ENCODE data around the gene FOXL3. TPM values are rescaled to one million over a fixed set of nuclear protein-coding genes. Genes with fewer than 3 reads are reported as not detected.

The FOXL3 gene
- total RNA-seq, 1 experiment from 2014 or later, result not detected

DNA sequence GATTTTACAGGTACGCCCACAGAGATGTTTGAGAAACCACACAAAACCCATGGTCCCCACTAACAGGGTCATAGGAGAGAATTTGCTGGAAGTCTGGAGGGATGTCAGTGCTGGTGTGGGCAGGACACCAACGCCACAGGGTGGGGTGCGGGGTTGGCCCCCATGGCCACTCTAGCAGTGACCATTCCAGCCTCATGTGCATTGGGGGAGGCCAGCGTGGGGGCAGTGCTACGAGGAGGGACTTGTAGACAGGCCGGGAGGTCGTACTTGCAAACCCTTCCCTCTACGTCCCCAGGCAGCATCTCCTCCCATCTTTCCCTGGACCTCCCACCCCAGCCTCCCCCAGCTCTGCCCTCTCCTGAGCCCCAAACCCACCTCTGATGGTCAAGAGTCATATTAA lies 34.0 kb downstream of the FOXL3 start:
- intact Hi-C loops (cut with micrococcal nuclease; ENCODE audit: unreplicated experiment), result loop anchor here (10.0 kb wide), 1 partner anchor 861 kb away; no protein-coding TSS in a partner anchor

DNA sequence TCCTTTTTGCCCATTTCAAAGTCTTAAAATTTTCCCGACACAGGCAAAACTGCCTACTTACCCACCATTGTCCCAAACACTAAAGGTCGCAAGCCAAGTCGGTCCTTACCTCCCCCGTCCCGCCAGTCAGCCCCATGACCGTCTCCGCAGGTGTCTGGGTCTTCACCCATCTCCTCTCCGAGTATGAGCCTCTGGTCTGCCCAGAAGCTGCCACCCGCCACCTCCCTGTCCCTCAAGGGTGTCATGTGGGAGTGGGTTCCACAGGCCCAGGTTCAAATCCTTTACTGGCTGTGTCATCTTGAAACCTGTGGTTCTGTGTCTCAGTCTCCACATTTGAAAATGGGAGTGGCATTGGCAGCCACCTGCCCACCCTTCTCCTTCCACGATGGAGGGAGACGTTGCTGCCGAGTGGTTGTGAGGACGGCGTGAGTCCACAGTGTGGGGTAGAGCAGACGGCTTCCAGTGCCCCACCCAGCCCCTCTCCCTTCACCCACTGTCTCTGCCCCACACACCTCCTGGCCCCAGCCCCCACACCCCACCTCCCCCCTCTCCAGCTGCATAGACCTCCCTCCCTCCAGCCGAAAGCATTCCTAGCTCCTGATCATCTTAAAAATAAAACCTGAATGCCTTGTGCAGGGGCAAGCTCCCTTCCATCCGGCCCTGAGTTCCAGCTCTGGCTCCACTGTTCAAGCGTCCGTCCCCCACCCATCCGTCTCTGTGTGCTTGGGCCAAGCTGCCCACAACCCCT lies 35.3 kb downstream of the FOXL3 start:
- H3K36me3 ChIP-seq (ENCODE audit: insufficient read depth, low read length, poor library complexity, severe bottlenecking), result no peaks in the 10 kb centered on the region
- TF ChIP-seq, protein P1, sequence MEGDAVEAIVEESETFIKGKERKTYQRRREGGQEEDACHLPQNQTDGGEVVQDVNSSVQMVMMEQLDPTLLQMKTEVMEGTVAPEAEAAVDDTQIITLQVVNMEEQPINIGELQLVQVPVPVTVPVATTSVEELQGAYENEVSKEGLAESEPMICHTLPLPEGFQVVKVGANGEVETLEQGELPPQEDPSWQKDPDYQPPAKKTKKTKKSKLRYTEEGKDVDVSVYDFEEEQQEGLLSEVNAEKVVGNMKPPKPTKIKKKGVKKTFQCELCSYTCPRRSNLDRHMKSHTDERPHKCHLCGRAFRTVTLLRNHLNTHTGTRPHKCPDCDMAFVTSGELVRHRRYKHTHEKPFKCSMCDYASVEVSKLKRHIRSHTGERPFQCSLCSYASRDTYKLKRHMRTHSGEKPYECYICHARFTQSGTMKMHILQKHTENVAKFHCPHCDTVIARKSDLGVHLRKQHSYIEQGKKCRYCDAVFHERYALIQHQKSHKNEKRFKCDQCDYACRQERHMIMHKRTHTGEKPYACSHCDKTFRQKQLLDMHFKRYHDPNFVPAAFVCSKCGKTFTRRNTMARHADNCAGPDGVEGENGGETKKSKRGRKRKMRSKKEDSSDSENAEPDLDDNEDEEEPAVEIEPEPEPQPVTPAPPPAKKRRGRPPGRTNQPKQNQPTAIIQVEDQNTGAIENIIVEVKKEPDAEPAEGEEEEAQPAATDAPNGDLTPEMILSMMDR (conservative IDR thresholded peaks at IDR 0.05; ENCODE audit: low read depth, low read length), result no peak
- no peak for TF ChIP-seq EZH2 (IDR thresholded peaks at IDR 0.05; ENCODE audit: borderline replicate concordance, low read depth, low read length, poor library complexity, severe bottlenecking)
- intact Hi-C loops (cut with micrococcal nuclease; ENCODE audit: unreplicated experiment), result loop anchor here (10.0 kb wide), 1 partner anchor 860 kb away; no protein-coding TSS in a partner anchor
- H3K27me3 ChIP-seq (replicated peaks; ENCODE audit: insufficient read depth, low read depth, low read length, poor library complexity), result no peaks in the 10 kb centered on the region
- H3K27ac ChIP-seq (ENCODE audit: low read depth, low read length, poor library complexity, severe bottlenecking), result no peak overlapping the region
- H3K9me3 ChIP-seq (ENCODE audit: low read depth, low read length, poor library complexity, severe bottlenecking), result no peaks in the 10 kb centered on the region
- BruUV-seq (replicated peaks), result no TSS peak
- DNase-seq (ENCODE audit: low spot score), result no peak
- H3K4me3 ChIP-seq (ENCODE audit: low read depth, low read length, poor library complexity, severe bottlenecking), result no peak overlapping the region
- CTCF ChIA-PET, result no interaction called here
- H3K4me1 ChIP-seq (ENCODE audit: insufficient read depth, low read length, poor library complexity, severe bottlenecking), result peaks cover 7% of the 10 kb centered on the region
- POLR2A ChIA-PET (ENCODE audit: low non-redundant PET), result no interaction called here

More for the DNA sequence above, 34.0 kb downstream of the FOXL3 start:
- peaks cover 5% of the 10 kb centered on the region for H3K27me3 ChIP-seq (replicated peaks; ENCODE audit: insufficient read depth, low read depth, low read length, poor library complexity)
- no peak overlapping the region for H3K27ac ChIP-seq (ENCODE audit: low read depth, low read length, poor library complexity, severe bottlenecking)
- no peaks in the 10 kb centered on the region for H3K9me3 ChIP-seq (ENCODE audit: low read depth, low read length, poor library complexity, severe bottlenecking)
- POLR2A ChIA-PET (ENCODE audit: low non-redundant PET), result no interaction called here
- no peak for DNase-seq (ENCODE audit: low spot score)
- no TSS peak for BruUV-seq (replicated peaks)
- peaks cover 7% of the 10 kb centered on the region for H3K4me1 ChIP-seq (ENCODE audit: insufficient read depth, low read length, poor library complexity, severe bottlenecking)
- CTCF ChIA-PET, result no interaction called here
- H3K4me3 ChIP-seq (ENCODE audit: low read depth, low read length, poor library complexity, severe bottlenecking), result no peak overlapping the region
- H3K36me3 ChIP-seq (ENCODE audit: insufficient read depth, low read length, poor library complexity, severe bottlenecking), result no peaks in the 10 kb centered on the region
- no peak for TF ChIP-seq EZH2 (IDR thresholded peaks at IDR 0.05; ENCODE audit: borderline replicate concordance, low read depth, low read length, poor library complexity, severe bottlenecking)
- TF ChIP-seq, protein P1 (conservative IDR thresholded peaks at IDR 0.05; ENCODE audit: low read depth, low read length), result no peak

DNA sequence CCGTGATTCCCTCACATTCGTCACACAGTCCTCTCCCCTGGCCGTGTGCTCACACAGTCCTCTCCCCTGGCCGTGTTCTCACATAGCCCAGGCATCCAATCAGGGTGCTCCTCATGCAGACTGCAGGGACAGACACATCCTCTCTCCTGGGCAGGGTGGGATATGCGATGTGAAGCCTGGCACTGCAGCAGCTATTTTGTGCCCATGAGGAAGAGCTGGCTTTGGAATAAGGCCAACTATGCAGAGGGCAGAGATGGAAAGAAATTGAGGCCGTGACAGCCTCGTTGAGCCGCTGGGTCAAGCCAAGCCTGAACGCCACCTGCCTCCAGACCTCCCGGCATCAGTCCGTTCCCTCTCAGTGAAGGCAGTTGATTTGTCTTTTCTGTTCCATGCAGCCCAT lies 35.8 kb downstream of the FOXL3 start:
- BruUV-seq (replicated peaks), result no TSS peak
- CTCF ChIA-PET, result no interaction called here
- no peak for TF ChIP-seq EZH2 (IDR thresholded peaks at IDR 0.05; ENCODE audit: borderline replicate concordance, low read depth, low read length, poor library complexity, severe bottlenecking)
- TF ChIP-seq, protein P1 (conservative IDR thresholded peaks at IDR 0.05; ENCODE audit: low read depth, low read length), result no peak

More for the DNA sequence above, 35.8 kb downstream of the FOXL3 start:
- no peaks in the 10 kb centered on the region for H3K36me3 ChIP-seq (ENCODE audit: insufficient read depth, low read length, poor library complexity, severe bottlenecking)
- DNase-seq (ENCODE audit: low spot score), result no peak
- no peaks in the 10 kb centered on the region for H3K27me3 ChIP-seq (replicated peaks; ENCODE audit: insufficient read depth, low read depth, low read length, poor library complexity)
- no peak overlapping the region for H3K27ac ChIP-seq (ENCODE audit: low read depth, low read length, poor library complexity, severe bottlenecking)
- POLR2A ChIA-PET (ENCODE audit: low non-redundant PET), result no interaction called here
- H3K4me1 ChIP-seq (ENCODE audit: insufficient read depth, low read length, poor library complexity, severe bottlenecking), result peaks cover 7% of the 10 kb centered on the region
- H3K9me3 ChIP-seq (ENCODE audit: low read depth, low read length, poor library complexity, severe bottlenecking), result no peaks in the 10 kb centered on the region
- H3K4me3 ChIP-seq (ENCODE audit: low read depth, low read length, poor library complexity, severe bottlenecking), result no peak overlapping the region
- intact Hi-C loops (cut with micrococcal nuclease; ENCODE audit: unreplicated experiment), result loop anchor here (10.0 kb wide), 1 partner anchor 859 kb away; no protein-coding TSS in a partner anchor

All from A673 (cell line).